Activated B cell treated with CpG ODN at 0.5 μM for 24 hours (primary cell): ENCODE measurements around the gene ZBTB4. TPM values are rescaled to one million over a fixed set of nuclear protein-coding genes. Genes with fewer than 3 reads are reported as not detected.

Experiments
- ATAC-seq: fragments of 200-7000 bp; cut with Tn5 transposase; one replicate; pipeline ENCODE4 v1.10.0; 2021; ENCODE audit warnings: low read depth, mild to moderate bottlenecking, moderate library complexity
- CTCF ChIA-PET: fragments of 350-600 bp; sonication (Branson Sonifier 250); formaldehyde crosslinking; loops from one replicate; lab custom pipeline; 2021; ENCODE audit warnings: antibody characterized with exemption; lab: Charles Lee
- POLR2A ChIA-PET: fragments of 350-600 bp; sonication (Branson Sonifier 250); formaldehyde crosslinking; loops from one replicate; lab custom pipeline; 2021; ENCODE audit warnings: antibody characterized with exemption; lab: Charles Lee
- DNase-seq: peaks from one replicate; pipeline ENCODE4 v3.0.0; 2022
- H3K27ac Mint-ChIP-seq: one replicate; pipeline ENCODE4 v1.8.0; 2020; ENCODE audit warnings: mixed read lengths
- H3K27me3 Mint-ChIP-seq: one replicate; pipeline ENCODE4 v1.8.0; 2021; ENCODE audit warnings: mixed read lengths
- H3K36me3 Mint-ChIP-seq: one replicate; pipeline ENCODE4 v1.8.0; 2021; ENCODE audit warnings: low read depth, mixed read lengths
- H3K4me1 Mint-ChIP-seq: one replicate; pipeline ENCODE4 v1.8.0; 2021; ENCODE audit warnings: mixed read lengths
- H3K4me3 Mint-ChIP-seq: one replicate; pipeline ENCODE4 v1.8.0; 2020; ENCODE audit warnings: mild to moderate bottlenecking, mixed read lengths
- H3K9me3 Mint-ChIP-seq: one replicate; pipeline ENCODE4 v1.8.0; 2020; ENCODE audit warnings: mixed read lengths
- intact Hi-C: fragments of 100-400 bp; cut with micrococcal nuclease; formaldehyde crosslinking; loops from one replicate; pipeline ENCODE4 v1.15.1; 2024
- total RNA-seq: library from RNA; stranded (reverse); gene quantifications from 2 replicates; pipeline ENCODE4 v1.2.3, GENCODE V29; 2022
- TF ChIP-seq, protein P1 (sequence below): fragments of 200-600 bp; IDR thresholded peaks from one replicate; pipeline ENCODE4 v1.8.0; 2022; ENCODE audit warnings: antibody characterized with exemption, mild to moderate bottlenecking

ZBTB4 gene
- total RNA-seq, 1 donor from 2014 or later, result 30.5 TPM

DNA sequence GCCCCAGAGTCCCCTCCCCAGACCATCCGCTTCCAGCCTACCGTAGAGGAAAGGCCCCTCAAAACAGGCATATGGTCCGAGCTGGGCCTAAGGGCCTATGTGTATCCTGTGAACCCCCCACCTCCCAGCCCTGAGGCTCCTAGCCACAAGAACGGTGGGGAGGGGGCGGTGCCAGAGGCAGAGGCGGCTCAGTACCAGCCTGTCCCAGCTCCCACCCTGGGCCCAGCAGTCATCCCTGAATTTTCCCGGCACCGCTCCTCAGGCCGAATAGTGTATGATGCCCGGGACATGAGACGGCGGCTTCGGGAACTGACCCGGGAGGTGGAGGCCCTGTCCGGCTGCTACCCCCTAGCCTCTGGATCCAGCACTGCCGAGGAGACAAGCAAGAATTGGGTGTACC is 58.2 kb downstream of the ZBTB4 start:
- Mint-ChIP-seq H3K36me3 (no peaks in the 10 kb centered on the region), H3K27ac (no peak overlapping the region), H3K27me3 (peaks cover 7% of the 10 kb centered on the region), H3K4me3 (no peak overlapping the region), H3K4me1 (no peaks in the 10 kb centered on the region), H3K9me3 (no peaks in the 10 kb centered on the region)
- DNase-seq (no peak), ATAC-seq (no peak)
- CTCF ChIA-PET, result no interaction called here
- POLR2A ChIA-PET, result interaction anchor here (0.9 kb wide), 1 partner anchor 17 kb away, joined by 4 read pairs; the partner anchor contains the start of gene TMEM256
- TF ChIP-seq, protein P1, sequence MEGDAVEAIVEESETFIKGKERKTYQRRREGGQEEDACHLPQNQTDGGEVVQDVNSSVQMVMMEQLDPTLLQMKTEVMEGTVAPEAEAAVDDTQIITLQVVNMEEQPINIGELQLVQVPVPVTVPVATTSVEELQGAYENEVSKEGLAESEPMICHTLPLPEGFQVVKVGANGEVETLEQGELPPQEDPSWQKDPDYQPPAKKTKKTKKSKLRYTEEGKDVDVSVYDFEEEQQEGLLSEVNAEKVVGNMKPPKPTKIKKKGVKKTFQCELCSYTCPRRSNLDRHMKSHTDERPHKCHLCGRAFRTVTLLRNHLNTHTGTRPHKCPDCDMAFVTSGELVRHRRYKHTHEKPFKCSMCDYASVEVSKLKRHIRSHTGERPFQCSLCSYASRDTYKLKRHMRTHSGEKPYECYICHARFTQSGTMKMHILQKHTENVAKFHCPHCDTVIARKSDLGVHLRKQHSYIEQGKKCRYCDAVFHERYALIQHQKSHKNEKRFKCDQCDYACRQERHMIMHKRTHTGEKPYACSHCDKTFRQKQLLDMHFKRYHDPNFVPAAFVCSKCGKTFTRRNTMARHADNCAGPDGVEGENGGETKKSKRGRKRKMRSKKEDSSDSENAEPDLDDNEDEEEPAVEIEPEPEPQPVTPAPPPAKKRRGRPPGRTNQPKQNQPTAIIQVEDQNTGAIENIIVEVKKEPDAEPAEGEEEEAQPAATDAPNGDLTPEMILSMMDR, result no peak
- intact Hi-C loops, result no loop called here

DNA sequence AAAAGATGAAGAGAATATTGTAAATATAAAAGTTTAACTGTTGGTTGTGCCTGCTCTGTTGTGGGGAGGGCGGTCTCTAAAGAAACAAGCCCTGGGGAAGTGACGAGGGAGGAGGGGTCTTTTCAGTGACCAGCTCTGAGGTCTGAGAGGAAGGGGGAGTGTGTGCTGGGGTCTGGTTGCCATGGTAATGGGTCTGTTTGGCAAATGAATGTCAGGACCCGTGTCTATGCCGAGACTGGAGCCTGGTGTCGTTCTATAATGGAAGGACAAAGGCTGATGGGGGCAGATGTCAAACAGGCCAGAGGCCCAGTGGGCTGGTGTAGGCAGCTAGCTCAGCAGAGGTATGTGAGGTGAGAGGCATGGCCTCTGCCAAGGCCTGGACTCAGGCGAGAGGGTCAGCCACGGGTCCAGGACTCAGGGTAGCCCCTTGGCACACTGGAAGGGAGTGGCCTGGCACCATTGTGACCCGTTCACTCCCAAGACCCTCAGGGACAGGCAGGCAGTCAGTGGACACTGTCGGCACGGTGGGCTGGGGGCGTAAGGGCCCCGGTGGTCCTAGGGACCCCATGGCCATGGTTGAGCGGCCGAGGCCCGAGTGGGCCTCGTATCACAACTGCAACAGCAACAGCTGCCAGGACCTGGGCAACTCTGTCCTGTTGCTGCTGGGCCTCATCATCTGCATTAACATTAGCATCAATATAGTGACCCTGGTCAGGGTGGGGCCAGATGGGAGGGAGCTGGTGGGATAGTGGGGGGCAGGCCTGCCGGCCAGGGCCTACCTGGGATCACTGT is 59.4 kb downstream of the ZBTB4 start, which contains the start of gene SPEM1:
SPEM1 (plus strand) TSS at position 506 of the 792 bp plus-strand sequence; CDS start at position 567, 61 bp downstream.
- ATAC-seq (no peak), DNase-seq (no peak)
- no peaks in the 10 kb centered on the region for H3K4me1 Mint-ChIP-seq
- no peak within 1 kb of the TSS for H3K27ac Mint-ChIP-seq
- intact Hi-C loops, result no loop called here
- H3K36me3 Mint-ChIP-seq, result no peaks in the 10 kb centered on the region
- POLR2A ChIA-PET, result interaction anchor here (0.9 kb wide), 1 partner anchor 16 kb away, joined by 4 read pairs; the partner anchor contains the start of gene TMEM256
- TF ChIP-seq, protein P1, result no peak
- H3K27me3 Mint-ChIP-seq, result peaks cover 6% of the 10 kb centered on the region
- H3K4me3 Mint-ChIP-seq, result no peak within 1 kb of the TSS
- no peaks in the 10 kb centered on the region for H3K9me3 Mint-ChIP-seq
- CTCF ChIA-PET, result no interaction called here

DNA sequence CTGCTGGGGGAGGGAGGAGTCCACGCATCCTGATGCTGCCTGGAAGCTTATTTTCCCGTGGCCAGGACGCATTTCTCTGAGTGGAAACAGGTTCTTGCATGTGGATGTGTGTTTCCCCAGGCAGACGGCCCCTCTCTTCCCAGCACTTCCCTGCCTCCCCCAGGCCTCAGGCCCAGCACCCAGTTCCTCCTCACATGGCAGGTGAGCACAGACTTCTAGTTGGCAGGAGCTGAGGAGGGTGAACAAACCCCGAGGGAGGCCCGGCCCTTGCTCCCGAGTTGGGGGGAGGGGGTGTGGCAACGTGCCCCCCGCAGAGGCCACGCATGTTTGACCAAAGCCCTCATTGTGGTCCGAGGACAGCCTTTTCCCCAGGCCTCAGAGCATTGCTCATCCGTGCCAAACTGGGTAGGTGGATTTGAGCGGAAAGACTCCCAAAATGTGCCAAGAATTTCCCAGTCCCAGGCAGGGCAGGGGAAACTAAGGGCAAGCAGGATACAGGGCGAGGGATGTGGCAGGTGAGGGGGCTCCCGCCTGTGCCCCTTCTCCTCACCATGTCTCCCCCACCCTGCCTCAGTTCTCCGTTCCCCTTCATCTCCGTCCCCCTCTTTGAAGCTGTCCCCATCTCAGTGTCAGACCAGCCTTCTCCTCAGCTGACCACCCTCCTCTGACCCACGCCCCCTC is 60.8 kb downstream of the ZBTB4 start:
- Mint-ChIP-seq H3K36me3 (no peaks in the 10 kb centered on the region), H3K4me1 (no peaks in the 10 kb centered on the region), H3K9me3 (no peaks in the 10 kb centered on the region), H3K27me3 (peaks cover 3% of the 10 kb centered on the region), H3K4me3 (no peak overlapping the region), H3K27ac (no peak overlapping the region)
- intact Hi-C loops, result no loop called here
- ATAC-seq (no peak), DNase-seq (no peak)
- CTCF ChIA-PET, result no interaction called here
- TF ChIP-seq, protein P1, result no peak
- POLR2A ChIA-PET, result interaction anchor here (0.6 kb wide), 1 partner anchor 173 kb away, joined by 3 read pairs; no protein-coding TSS in a partner anchor

DNA sequence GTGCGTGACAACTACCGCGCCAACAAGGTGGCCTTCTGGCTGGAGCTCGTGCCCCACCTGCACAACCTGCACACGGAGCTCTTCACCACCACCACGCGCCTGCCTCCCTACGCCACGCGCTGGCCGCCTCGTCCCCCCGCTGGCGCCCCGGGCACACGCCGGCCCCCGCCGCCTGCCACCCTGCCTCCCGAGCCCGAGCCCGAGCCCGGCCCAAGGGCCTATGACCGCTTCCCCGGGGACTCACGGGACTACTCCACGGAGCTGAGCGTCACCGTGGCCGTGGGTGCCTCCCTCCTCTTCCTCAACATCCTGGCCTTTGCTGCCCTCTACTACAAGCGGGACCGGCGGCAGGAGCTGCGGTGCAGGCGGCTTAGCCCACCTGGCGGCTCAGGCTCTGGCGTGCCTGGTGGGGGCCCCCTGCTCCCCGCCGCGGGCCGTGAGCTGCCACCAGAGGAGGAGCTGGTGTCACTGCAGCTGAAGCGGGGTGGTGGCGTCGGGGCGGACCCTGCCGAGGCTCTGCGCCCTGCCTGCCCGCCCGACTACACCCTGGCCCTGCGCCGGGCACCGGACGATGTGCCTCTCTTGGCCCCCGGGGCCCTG is 62.3 kb downstream of the ZBTB4 start:
- H3K9me3 Mint-ChIP-seq, result no peaks in the 10 kb centered on the region
- H3K27me3 Mint-ChIP-seq, result peaks cover 3% of the 10 kb centered on the region
- H3K27ac Mint-ChIP-seq, result no peak overlapping the region
- TF ChIP-seq, protein P1, result no peak
- H3K4me1 Mint-ChIP-seq, result no peaks in the 10 kb centered on the region
- no peak for DNase-seq
- intact Hi-C loops, result no loop called here
- CTCF ChIA-PET, result no interaction called here
- no peaks in the 10 kb centered on the region for H3K36me3 Mint-ChIP-seq
- no peak overlapping the region for H3K4me3 Mint-ChIP-seq
- POLR2A ChIA-PET, result interaction anchor here (0.5 kb wide), 1 partner anchor 449 kb away, joined by 4 read pairs; no protein-coding TSS in a partner anchor
- ATAC-seq, result no peak

DNA sequence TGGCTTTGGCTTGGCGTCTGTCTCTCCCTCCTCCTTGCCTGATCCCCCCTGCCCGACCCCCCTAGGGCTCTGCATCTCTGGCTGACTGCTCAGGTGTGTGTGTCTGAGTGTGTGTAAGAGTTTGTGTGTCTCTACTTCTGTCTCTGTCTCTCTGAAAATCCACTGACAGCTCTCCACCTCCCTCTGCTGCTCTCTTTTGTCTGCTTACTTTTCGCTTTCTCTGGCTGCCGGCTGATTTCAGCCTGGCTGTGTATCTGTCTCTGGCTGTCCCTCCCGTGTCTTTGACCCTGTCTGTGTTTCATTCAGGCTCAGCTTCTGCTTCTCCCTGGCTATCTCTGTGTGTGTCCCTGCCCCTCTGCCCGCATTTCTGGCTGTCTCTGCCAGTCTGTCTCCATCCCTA is 63.1 kb downstream of the ZBTB4 start:
- intact Hi-C loops, result no loop called here
- Mint-ChIP-seq H3K36me3 (no peaks in the 10 kb centered on the region), H3K9me3 (no peaks in the 10 kb centered on the region), H3K4me3 (no peak overlapping the region), H3K27ac (no peak overlapping the region), H3K4me1 (no peaks in the 10 kb centered on the region), H3K27me3 (peaks cover 3% of the 10 kb centered on the region)
- CTCF ChIA-PET, result no interaction called here
- POLR2A ChIA-PET, result interaction anchor here (0.5 kb wide), 1 partner anchor 450 kb away, joined by 4 read pairs; no protein-coding TSS in a partner anchor
- TF ChIP-seq, protein P1, result no peak
- DNase-seq (no peak), ATAC-seq (no peak)
